ENCODE data around the gene A1BG. TPM values are rescaled to one million over a fixed set of nuclear protein-coding genes. Genes with fewer than 3 reads are reported as not detected.

A1BG gene
- total RNA-seq, 2 donors from 2014 or later: 6.2 to 11.5 TPM

DNA sequence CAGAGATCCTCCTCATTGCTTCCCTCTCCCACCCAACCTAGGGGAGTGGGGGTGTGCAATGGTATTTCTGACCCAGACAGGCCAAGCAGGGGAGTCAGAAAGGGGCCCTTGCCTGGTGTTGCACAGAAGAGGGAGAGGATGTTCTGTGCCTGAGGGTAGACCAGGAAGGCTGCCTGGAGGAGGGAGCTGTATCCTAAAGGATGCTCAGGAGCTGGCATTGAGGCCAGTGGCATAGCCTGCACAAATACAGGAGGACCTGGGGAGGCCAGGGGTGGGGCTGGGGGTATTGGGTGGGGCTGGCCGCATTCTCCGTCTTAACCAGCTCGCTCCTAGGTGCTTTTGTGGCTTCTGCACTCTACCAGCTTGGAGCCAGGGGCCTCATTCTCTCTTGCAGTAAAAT, 46.6 kb upstream of the A1BG start:
- DNase-seq: no peak
- Histone ChIP-seq H3K9me3 (no peaks in the 10 kb centered on the region), H3K27ac (no peak overlapping the region), H3K4me1 (peaks cover 26% of the 10 kb centered on the region), H3K4me3 (no peak overlapping the region), H3K27me3 (no peaks in the 10 kb centered on the region), H3K36me3 (replicated peaks in 1 of 2; ENCODE audit: insufficient read depth in 1 of 2, low read depth in 2 of 2) (no peaks in the 10 kb centered on the region)
- intact Hi-C loops (cut with DNase I): no loop called here
- ATAC-seq: no peak
- 96% methylated on average over 3 of the region's 3 CpGs; no CpG with 5 or more reads in 1 of the 2 donors for WGBS, 2 donors
- no peak for TF ChIP-seq POLR2A (IDR thresholded peaks at IDR 0.05)
- TF ChIP-seq, protein P1, sequence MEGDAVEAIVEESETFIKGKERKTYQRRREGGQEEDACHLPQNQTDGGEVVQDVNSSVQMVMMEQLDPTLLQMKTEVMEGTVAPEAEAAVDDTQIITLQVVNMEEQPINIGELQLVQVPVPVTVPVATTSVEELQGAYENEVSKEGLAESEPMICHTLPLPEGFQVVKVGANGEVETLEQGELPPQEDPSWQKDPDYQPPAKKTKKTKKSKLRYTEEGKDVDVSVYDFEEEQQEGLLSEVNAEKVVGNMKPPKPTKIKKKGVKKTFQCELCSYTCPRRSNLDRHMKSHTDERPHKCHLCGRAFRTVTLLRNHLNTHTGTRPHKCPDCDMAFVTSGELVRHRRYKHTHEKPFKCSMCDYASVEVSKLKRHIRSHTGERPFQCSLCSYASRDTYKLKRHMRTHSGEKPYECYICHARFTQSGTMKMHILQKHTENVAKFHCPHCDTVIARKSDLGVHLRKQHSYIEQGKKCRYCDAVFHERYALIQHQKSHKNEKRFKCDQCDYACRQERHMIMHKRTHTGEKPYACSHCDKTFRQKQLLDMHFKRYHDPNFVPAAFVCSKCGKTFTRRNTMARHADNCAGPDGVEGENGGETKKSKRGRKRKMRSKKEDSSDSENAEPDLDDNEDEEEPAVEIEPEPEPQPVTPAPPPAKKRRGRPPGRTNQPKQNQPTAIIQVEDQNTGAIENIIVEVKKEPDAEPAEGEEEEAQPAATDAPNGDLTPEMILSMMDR (IDR thresholded peaks at IDR 0.05): no peak

DNA sequence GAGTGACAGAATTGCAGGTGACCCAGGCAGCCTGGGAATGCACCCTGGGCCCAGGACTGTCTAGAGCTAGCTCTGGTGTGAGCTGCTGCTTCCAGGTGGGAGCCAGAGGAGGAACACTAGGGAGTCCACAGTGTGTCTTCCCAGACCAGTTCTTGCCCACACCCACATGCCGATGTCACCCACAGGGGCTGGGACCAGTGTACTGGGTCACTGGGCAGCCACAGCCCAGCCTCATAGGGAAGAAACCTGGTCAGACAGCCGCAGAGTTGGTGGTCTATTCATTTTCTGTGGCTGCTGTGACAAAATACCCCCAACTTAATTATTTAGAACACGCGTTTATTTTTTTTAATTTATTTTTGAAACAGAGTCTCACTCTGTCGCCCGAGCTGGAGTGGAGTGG, 45.3 kb upstream of the A1BG start:
- no peak for TF ChIP-seq POLR2A (IDR thresholded peaks at IDR 0.05)
- TF ChIP-seq, protein P1 (IDR thresholded peaks at IDR 0.05): no peak
- Histone ChIP-seq H3K36me3 (replicated peaks in 1 of 2; ENCODE audit: insufficient read depth in 1 of 2, low read depth in 2 of 2) (peaks cover 7 to 10% of the 10 kb centered on the region in 2 donors), H3K4me3 (no peak overlapping the region), H3K27ac (no peak overlapping the region), H3K27me3 (no peaks in the 10 kb centered on the region), H3K4me1 (peaks cover 26% of the 10 kb centered on the region), H3K9me3 (no peaks in the 10 kb centered on the region)
- DNase-seq (no peak), ATAC-seq (no peak)
- 90 to 96% methylated on average over 6 of the region's 6 CpGs for WGBS, 2 donors
- intact Hi-C loops (cut with DNase I): no loop called here

DNA sequence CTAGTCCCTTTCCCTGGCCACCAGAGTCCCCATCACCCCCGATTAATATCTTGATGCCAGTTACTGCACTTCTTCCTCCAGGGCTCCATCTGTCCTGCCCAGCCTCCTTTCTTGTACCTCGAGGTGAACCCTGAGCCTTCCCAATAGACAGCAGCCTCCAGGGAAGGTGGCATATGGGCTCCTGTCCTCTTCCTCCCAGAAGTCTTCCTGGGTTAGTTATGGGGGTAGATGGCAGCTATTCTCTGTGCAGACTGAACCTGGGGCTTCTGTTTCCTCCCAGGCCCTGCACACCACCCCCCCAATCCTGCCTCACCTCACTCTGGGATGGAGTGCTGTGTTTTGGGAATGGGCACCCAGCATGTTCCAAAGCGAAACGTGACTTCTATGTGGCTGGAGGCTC, 44.8 kb upstream of the A1BG start:
- Histone ChIP-seq H3K36me3 (replicated peaks in 1 of 2; ENCODE audit: insufficient read depth in 1 of 2, low read depth in 2 of 2) (peaks cover 12 to 13% of the 10 kb centered on the region in 2 donors), H3K4me3 (no peak overlapping the region), H3K27me3 (no peaks in the 10 kb centered on the region), H3K9me3 (no peaks in the 10 kb centered on the region), H3K27ac (no peak overlapping the region), H3K4me1 (peaks cover 26% of the 10 kb centered on the region)
- intact Hi-C loops (cut with DNase I): no loop called here
- ATAC-seq (no peak), DNase-seq (no peak)
- TF ChIP-seq, protein P1 (IDR thresholded peaks at IDR 0.05): no peak
- TF ChIP-seq POLR2A (IDR thresholded peaks at IDR 0.05): no peak
- 74 to 79% methylated on average over 4 of the region's 4 CpGs for WGBS, 2 donors

DNA sequence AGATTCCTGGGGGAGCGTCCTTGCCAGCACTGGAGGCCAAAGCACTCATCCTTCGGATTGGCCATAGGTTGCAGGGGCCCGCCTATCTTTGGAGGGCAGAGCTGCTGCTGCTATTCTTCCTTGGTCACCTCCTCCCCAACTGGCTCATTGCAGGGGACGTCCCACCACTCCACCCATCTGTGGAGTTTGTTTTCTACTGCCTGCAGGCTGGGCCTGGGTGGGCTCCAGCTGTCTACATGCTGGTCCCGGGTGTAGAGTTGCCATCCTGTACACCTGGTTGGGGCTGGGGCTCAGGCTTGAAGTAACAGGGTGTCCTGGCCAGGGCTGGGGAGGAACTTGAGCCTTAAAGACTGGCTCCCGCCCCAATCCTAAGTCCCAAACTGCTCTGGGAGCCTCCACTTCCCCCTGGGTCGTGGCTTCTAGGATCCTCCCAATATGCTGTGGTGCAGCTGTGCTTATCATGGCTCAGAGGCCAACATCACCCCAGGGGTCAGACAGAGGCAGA, 44.3 kb upstream of the A1BG start:
- 58 to 82% methylated on average over 3 to 6 of the region's 7 CpGs for WGBS, 2 donors
- Histone ChIP-seq H3K9me3 (no peaks in the 10 kb centered on the region), H3K4me1 (peaks cover 26% of the 10 kb centered on the region), H3K27me3 (no peaks in the 10 kb centered on the region), H3K27ac (no peak overlapping the region), H3K36me3 (replicated peaks in 1 of 2; ENCODE audit: insufficient read depth in 1 of 2, low read depth in 2 of 2) (peaks cover 17% of the 10 kb centered on the region in 2 donors), H3K4me3 (no peak overlapping the region)
- ATAC-seq (no peak), DNase-seq (no peak)
- intact Hi-C loops (cut with DNase I): no loop called here
- no peak for TF ChIP-seq POLR2A (IDR thresholded peaks at IDR 0.05)
- TF ChIP-seq, protein P1 (IDR thresholded peaks at IDR 0.05): no peak
